Nephron (organoid): Measurements from ENCODE around the gene NSUN2.

Source experiments
- H3K27ac Mint-ChIP-seq, 3 experiments: 2 replicates each; pipeline ENCODE4 v1.8.0; 2020; ENCODE audit warnings: mixed read lengths in 3 of 3, mild to moderate bottlenecking in 2 of 3, moderate library complexity in 1 of 3
- H3K27me3 Mint-ChIP-seq: 2 replicates; pipeline ENCODE4 v1.8.0; 2021; ENCODE audit warnings: low read depth, mild to moderate bottlenecking, moderate library complexity, mixed read lengths
- H3K36me3 Mint-ChIP-seq: 2 replicates; pipeline ENCODE4 v1.8.0; 2020; ENCODE audit warnings: low read depth, mixed read lengths
- H3K4me1 Mint-ChIP-seq: 2 replicates; pipeline ENCODE4 v1.8.0; 2020; ENCODE audit warnings: mixed read lengths
- H3K4me3 Mint-ChIP-seq, 3 experiments: 2 replicates each; pipeline ENCODE4 v1.8.0; 2020; ENCODE audit warnings: mild to moderate bottlenecking in 3 of 3, mixed read lengths in 3 of 3, moderate library complexity in 2 of 3
- H3K9me3 Mint-ChIP-seq: 2 replicates; pipeline ENCODE4 v1.8.0; 2020; ENCODE audit warnings: mixed read lengths
- TF ChIP-seq, protein P1 (sequence below), 3 experiments: fragments of 200-600 bp; sonication (generic); IDR thresholded peaks; one replicate each; pipeline ENCODE4 v1.5.0; 2021; ENCODE audit warnings: antibody characterized with exemption in 3 of 3; ENCODE audit not compliant: unreplicated experiment in 3 of 3

Gene NSUN2

DNA sequence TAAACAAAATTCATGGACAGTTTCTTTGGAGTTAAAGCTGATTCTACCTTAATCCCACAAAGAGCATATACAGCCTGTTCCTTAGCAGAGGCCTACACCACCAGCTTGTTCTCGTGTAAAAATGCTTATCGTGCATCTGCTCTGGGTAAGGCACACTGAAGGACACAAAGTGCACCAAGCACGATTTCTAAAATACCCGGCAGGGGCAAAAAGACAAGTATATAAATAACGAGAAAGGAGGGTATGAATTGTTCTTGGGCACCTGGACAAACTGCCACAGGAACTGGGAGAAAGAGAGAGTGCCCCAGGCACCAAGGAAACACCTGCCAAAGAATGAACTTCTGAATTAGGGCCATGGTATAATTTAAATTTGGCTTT lies 25.3 kb downstream of the NSUN2 start:
- H3K4me3 Mint-ChIP-seq, result no peak overlapping the region
- no peaks in the 10 kb centered on the region for H3K9me3 Mint-ChIP-seq
- H3K27ac Mint-ChIP-seq, result no peak overlapping the region
- H3K4me1 Mint-ChIP-seq, result no peaks in the 10 kb centered on the region
- TF ChIP-seq, protein P1, sequence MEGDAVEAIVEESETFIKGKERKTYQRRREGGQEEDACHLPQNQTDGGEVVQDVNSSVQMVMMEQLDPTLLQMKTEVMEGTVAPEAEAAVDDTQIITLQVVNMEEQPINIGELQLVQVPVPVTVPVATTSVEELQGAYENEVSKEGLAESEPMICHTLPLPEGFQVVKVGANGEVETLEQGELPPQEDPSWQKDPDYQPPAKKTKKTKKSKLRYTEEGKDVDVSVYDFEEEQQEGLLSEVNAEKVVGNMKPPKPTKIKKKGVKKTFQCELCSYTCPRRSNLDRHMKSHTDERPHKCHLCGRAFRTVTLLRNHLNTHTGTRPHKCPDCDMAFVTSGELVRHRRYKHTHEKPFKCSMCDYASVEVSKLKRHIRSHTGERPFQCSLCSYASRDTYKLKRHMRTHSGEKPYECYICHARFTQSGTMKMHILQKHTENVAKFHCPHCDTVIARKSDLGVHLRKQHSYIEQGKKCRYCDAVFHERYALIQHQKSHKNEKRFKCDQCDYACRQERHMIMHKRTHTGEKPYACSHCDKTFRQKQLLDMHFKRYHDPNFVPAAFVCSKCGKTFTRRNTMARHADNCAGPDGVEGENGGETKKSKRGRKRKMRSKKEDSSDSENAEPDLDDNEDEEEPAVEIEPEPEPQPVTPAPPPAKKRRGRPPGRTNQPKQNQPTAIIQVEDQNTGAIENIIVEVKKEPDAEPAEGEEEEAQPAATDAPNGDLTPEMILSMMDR (IDR thresholded peaks at IDR 0.05; ENCODE audit: unreplicated experiment in 3 of 3), result no peak
- no peaks in the 10 kb centered on the region for H3K27me3 Mint-ChIP-seq
- H3K36me3 Mint-ChIP-seq, result peaks cover 77% of the 10 kb centered on the region

DNA sequence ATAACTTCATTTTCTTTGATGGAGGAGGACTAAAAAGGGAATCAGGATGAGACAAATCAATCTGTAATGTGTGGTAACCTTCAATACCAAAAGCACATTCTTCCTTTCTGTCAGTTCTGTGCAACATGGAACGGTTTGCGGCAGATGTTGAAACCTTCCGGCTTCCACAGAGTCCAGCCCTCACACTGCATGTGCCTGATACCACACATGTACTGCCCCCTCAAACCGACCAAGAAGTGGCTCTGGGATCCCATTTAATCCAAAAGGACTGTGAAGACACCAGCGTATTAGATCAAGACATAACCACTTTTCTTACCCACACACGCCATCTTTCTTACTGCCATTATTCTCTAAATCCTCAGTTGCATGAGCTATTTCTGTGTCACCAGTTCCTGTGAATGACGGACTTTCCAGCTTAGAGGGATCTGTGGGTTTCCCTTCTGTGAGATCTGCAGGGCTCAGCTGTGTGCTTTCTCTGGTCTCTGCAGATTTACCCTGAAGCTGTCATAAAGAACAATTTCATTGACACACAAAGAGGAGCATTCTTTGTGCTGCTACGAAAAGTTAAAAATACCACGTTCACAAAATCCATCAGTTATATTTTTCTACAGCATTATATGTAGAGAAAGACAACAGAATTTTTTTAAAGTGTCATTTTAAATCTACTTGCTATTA lies 25.8 kb downstream of the NSUN2 start:
- H3K4me3 Mint-ChIP-seq, result no peak overlapping the region
- H3K36me3 Mint-ChIP-seq, result peaks cover 77% of the 10 kb centered on the region
- no peaks in the 10 kb centered on the region for H3K9me3 Mint-ChIP-seq
- TF ChIP-seq, protein P1 (IDR thresholded peaks at IDR 0.05; ENCODE audit: unreplicated experiment in 3 of 3), result no peak
- no peaks in the 10 kb centered on the region for H3K4me1 Mint-ChIP-seq
- no peaks in the 10 kb centered on the region for H3K27me3 Mint-ChIP-seq
- no peak overlapping the region for H3K27ac Mint-ChIP-seq

DNA sequence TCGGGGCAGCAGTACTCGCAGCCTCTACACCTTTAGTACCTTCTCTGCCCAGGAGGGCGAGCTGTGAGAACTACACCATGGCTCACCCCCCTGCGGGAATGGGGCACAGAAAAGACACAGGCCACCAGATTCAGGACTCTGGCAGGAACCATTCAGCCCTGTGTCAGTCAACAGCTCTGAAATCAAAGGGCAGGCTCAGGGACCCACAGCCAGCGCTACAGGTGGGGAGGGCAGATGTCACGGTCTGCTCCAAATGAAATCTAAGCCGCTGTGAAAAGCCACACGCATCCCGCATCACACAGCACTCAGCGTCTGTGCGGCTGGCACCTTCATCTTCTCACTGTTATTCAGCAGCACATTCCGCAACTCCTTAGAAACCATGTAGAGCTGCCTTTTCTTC lies 27.9 kb downstream of the NSUN2 start:
- no peaks in the 10 kb centered on the region for H3K27me3 Mint-ChIP-seq
- no peaks in the 10 kb centered on the region for H3K4me1 Mint-ChIP-seq
- no peaks in the 10 kb centered on the region for H3K9me3 Mint-ChIP-seq
- H3K27ac Mint-ChIP-seq, result no peak overlapping the region
- peaks cover 86% of the 10 kb centered on the region for H3K36me3 Mint-ChIP-seq
- no peak overlapping the region for H3K4me3 Mint-ChIP-seq
- TF ChIP-seq, protein P1 (IDR thresholded peaks at IDR 0.05; ENCODE audit: unreplicated experiment in 3 of 3), result no peak

DNA sequence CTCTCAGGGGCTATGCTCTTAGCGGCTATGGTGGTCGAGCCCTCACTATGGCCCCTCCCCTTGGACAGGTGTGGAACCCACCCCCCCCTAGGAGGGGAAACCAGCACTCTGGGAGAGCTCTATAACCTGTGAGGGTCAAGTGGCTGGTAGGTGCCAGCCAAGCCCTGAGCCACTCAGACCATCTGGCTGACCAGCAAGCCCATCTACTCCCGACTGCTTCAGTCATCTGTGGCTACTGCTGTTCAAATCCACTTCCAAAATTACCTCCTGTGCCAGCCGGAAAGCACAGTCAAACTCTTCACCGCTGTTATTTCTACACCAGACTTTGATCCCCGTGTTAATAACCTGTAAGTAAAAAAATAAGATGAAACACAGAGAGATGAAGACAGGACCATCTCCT lies 28.5 kb downstream of the NSUN2 start:
- Mint-ChIP-seq H3K4me3 (no peak overlapping the region), H3K36me3 (peaks cover 83% of the 10 kb centered on the region), H3K4me1 (no peaks in the 10 kb centered on the region), H3K27me3 (no peaks in the 10 kb centered on the region), H3K27ac (no peak overlapping the region), H3K9me3 (no peaks in the 10 kb centered on the region)
- TF ChIP-seq, protein P1 (IDR thresholded peaks at IDR 0.05; ENCODE audit: unreplicated experiment in 3 of 3), result no peak

DNA sequence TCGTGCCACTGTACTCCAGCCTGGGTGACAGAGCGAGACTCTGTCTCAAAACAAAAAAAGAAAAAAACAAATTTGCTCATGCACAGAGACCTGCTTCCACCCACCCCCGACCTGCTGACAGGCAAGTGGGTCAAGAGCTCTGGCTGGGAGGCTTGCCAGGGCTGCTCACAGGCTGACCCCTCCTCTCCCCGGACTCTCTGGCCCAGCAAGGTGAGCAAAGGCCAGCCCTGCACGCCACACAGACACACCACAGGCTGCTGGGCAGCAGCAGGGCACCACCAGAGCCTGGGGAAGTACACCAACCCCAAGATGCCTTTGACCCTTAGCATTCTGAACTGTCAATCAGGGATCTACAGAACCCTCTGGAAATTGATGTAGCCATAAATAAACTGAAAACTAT lies 29.2 kb downstream of the NSUN2 start:
- Mint-ChIP-seq H3K27ac (no peak overlapping the region), H3K9me3 (no peaks in the 10 kb centered on the region), H3K4me1 (no peaks in the 10 kb centered on the region), H3K4me3 (no peak overlapping the region), H3K27me3 (no peaks in the 10 kb centered on the region), H3K36me3 (peaks cover 84% of the 10 kb centered on the region)
- TF ChIP-seq, protein P1 (IDR thresholded peaks at IDR 0.05; ENCODE audit: unreplicated experiment in 3 of 3), result no peak

DNA sequence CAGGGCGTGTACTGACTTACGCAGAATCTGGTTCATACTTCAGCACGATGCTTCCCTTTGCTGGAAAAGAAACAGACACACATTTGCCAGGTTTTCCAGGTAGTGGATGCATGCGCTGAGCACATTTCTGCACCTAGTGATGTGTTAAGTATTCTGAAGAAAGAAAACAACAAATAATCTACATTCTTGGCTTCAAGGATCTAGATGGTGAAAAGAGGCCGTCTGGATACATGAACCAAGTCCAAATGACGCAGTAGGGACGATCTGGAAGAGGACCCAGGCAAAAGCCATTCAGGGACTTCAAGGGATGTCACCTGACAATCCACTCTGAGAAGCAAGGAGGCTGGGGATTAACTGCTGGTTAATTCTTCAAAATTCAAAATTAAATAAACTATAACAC lies 30.4 kb downstream of the NSUN2 start:
- TF ChIP-seq, protein P1 (IDR thresholded peaks at IDR 0.05; ENCODE audit: unreplicated experiment in 3 of 3), result no peak
- Mint-ChIP-seq H3K36me3 (peaks cover 88% of the 10 kb centered on the region), H3K4me3 (no peak overlapping the region), H3K4me1 (no peaks in the 10 kb centered on the region), H3K27ac (no peak overlapping the region), H3K27me3 (no peaks in the 10 kb centered on the region), H3K9me3 (no peaks in the 10 kb centered on the region)
